NCI-H146 treated with DMSO at 0.1 percent for 48 hours (cell line): ENCODE results near the gene COA3.

Experiments
- DNase-seq: peaks from one replicate; lab custom pipeline; 2025; ENCODE audit not compliant: unreplicated experiment; lab: John Stamatoyannopoulos, UW

COA3 gene

GRCh38 chr17:42818379-42818778 is 19.9 kb upstream of the COA3 start:
- DNase-seq = no peak

- no peak for DNase-seq
Observed at GRCh38 chr17:42817866-42818265, 19.4 kb upstream of the COA3 start.

- no peak for DNase-seq
Observed at GRCh38 chr17:42814633-42815399, 16.3 kb upstream of the COA3 start.

GRCh38 chr17:42809250-42809649 is 10.7 kb upstream of the COA3 start:
- no peak for DNase-seq

- DNase-seq = no peak
Observed at GRCh38 chr17:42806249-42806648, 7.7 kb upstream of the COA3 start.

- DNase-seq = peak; percentile 79
Observed at GRCh38 chr17:42804918-42805367, 6.4 kb upstream of the COA3 start.

GRCh38 chr17:42803074-42803883 is 4.8 kb upstream of the COA3 start:
- DNase-seq = peak; percentile 71

GRCh38 chr17:42798011-42798382 is 507 bp downstream of the COA3 start:
- DNase-seq = no peak

- no peak for DNase-seq
Observed at GRCh38 chr17:42797067-42798007, 1.2 kb downstream of the COA3 start.

- no peak for DNase-seq
Observed at GRCh38 chr17:42796066-42796758, 2.3 kb downstream of the COA3 start.

- no peak for DNase-seq
Observed at GRCh38 chr17:42795465-42795864, 3.0 kb downstream of the COA3 start.

GRCh38 chr17:42795061-42795460 is 3.4 kb downstream of the COA3 start:
- DNase-seq = no peak

GRCh38 chr17:42792545-42792944 is 6.0 kb downstream of the COA3 start:
- no peak for DNase-seq

- no peak for DNase-seq
Observed at GRCh38 chr17:42791948-42792347, 6.6 kb downstream of the COA3 start.

GRCh38 chr17:42787266-42787665 is 11.2 kb downstream of the COA3 start:
- no peak for DNase-seq

- DNase-seq = no peak
Observed at GRCh38 chr17:42784811-42785592, 13.5 kb downstream of the COA3 start.

GRCh38 chr17:42784409-42784808 is 14.1 kb downstream of the COA3 start:
- no peak for DNase-seq

- DNase-seq = no peak
Observed at GRCh38 chr17:42783791-42784138, 14.7 kb downstream of the COA3 start.

GRCh38 chr17:42783062-42783790 is 15.3 kb downstream of the COA3 start:
- no peak for DNase-seq
